HG03571 (cell line): ENCODE measurements around the gene ANKHD1.

ENCODE experiments used
- ATAC-seq: cut with Tn5 transposase; IDR thresholded peaks from one replicate; pipeline ENCODE4 v1.9.1; 2021; ENCODE audit not compliant: unreplicated experiment

ANKHD1 gene

DNA sequence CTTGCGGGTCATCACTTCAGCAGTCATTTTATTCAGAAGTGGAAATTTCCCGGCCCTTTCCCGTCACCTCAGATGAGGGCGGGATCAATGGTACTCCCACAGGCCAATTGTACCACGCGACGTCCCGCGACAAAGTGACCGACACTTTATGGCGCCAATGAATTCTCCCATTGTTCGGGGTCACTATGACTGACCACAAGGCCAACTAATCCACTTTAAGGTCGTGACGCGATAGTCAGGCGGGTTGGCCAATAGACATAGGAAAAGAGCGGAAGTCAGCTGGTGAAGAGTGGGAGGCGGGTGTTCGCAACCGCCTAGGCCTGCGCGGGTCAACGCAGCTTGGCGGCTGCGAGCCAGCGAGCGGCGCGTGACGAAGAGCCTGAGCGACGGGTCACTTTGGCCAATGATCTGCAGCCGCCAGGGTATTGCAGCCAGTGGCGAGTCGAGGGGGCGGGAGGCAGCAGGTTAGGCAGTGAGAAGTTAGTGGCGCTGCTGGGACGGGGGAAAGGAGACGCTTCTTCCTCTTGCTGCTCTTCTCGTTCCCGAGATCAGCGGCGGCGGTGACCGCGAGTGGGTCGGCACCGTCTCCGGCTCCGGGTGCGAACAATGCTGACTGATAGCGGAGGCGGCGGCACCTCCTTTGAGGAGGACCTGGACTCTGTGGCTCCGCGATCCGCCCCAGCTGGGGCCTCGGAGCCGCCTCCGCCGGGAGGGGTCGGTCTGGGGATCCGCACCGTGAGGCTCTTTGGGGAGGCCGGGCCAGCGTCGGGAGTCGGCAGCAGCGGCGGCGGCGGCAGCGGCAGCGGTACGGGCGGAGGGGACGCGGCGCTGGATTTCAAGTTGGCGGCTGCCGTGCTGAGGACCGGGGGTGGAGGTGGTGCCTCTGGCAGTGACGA lies at the start of gene ANKHD1:
TSS of gene ANKHD1 (plus strand) at position 472 of the 896 bp plus-strand sequence. CDS start at position 607, 135 bp downstream.
- peak; percentile 88 for ATAC-seq

DNA sequence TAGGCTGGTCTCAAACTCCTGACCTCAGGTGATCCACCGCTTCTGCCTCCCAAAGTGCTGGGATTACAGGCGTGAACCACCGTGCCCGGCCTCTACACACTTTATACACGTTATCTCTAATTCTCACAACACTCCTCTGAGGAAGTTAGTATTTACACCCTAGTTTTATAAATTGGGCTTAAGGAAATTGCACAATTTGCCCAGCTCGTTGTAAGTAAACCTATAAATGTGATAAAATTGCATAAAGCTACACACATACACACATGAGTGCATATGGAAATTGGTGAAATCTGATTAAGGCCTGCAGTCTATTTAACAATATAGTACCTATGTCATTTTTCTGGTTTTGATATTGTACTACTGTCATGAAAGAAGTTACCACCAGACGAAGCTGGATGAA lies 46.1 kb upstream of the ANKHD1 start:
- ATAC-seq = no peak

DNA sequence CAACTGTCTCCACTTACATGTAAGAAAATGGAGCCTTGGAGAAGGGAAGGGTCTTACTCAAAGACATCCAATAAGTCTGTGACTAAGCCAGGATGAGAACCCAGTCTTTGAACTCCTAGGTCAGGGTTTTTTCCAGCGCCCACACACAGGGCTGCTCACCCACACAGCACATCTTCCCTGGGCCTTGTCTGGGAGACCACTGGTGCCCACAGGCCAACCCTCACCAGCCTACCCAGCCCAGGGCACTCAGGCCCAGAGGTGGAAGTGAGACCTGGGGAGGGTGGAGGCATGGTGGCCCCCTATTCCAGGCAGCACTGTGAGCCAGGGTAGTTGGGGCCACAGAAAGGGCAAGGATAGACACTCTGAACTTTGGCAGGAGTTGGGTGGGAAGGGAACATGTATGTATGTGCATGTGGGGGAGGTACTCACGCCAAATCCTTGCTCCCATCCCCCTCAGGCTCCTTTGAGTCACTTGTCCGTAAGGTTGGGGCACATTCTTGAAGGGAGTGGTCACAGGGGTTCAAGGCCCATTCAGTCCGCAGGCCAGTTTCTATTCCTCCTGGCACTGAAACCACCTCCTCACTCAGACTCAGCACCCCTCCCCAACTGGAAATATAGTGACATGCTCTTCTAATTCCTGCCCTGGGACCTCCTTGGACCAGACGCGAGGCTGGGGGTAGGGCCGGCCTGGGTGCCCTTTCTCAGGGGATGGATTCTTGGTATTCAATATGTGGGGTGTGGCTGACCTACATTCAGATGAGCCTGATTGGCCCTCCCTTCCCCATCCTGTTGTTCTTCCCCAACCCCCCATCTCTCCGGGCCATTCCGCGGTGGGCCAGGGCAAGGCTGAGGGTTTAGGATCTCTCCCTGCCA lies 44.5 kb upstream of the ANKHD1 start:
- peak; percentile 25 for ATAC-seq

GRCh38 chr5:140357726-140358093 lies 43.9 kb upstream of the ANKHD1 start:
- peak; percentile 92 for ATAC-seq

DNA sequence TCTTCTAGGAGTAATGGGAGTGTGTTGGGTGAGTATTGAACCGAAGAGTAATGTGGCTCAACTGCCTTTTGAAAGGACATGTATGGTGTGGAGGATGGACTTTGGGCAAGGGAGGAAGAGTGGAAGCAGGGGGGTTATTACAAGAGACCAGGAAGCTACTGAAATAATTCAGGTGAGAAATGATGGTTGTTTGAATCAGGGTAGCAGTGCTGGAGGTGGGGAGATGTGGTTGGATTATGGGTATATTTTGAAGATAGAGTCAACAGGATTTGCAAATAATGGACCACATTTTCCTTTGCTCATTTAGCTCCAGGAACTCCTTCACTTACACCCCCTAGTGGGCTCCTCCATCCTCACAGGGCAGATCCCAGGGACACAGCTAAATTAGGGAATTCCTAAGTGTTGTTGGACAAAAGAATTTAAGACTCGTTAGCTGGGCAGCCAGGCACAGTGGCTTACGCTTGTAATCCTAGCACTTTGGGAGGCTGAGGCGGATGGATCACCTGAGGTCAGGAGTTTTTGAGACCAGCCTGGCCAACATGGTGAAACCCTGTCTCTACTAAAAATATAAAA lies 42.8 kb upstream of the ANKHD1 start:
- no peak for ATAC-seq

- no peak for ATAC-seq
Observed at GRCh38 chr5:140360101-140360500, 41.5 kb upstream of the ANKHD1 start, which contains the start of gene SLC4A9. Gene SLC4A9, plus strand, starts transcription at chr5:140360194. Its CDS starts 43 bp downstream, at chr5:140360237.

DNA sequence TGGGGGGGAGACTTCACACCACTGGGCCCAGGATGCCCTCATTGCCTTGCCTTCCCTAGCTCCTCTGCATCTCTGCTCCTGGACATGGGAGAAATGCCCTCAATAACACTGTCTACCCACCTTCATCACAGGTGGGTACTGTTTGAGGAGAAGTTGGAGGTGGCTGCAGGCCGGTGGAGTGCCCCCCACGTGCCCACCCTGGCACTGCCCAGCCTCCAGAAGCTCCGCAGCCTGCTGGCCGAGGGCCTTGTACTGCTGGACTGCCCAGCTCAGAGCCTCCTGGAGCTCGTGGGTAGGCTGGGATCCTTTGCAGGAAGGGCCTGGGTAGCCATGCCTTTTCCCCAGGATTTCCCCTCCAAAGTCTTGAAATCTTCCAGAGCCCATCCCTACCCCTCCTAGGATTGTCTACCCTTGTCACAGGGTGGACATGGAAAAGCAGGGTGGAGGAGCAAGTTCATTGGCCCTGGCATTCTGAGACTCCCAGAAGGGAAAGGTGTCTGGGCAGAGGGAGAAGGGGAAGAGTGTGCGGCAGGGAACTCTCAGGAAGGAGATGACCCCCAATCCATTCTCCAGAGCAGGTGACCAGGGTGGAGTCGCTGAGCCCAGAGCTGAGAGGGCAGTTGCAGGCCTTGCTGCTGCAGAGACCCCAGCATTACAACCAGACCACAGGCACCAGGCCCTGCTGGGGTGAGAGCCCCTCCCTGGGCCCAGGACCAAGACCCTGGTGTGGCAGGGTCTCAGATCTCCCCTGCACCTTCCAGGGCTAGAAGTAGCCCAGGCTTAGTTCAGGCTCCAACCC lies 40.8 kb upstream of the ANKHD1 start:
- ATAC-seq = no peak

DNA sequence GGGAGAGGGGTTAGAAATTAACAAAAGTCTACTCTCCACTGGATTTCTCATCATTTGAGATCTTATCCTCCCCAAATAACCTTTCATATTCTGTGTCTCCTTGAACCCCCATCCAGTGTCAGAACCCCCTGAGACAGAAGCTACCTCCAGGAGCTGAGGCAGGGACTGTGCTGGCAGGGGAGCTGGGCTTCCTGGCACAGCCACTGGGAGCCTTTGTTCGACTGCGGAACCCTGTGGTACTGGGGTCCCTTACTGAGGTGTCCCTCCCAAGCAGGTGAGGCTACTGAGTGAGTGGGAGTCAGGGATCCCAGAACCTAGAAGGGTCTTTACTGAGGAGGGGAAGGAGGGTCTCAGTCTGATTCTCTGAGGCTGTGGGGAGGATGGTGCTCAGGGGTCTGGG lies 39.7 kb upstream of the ANKHD1 start:
- ATAC-seq = no peak

DNA sequence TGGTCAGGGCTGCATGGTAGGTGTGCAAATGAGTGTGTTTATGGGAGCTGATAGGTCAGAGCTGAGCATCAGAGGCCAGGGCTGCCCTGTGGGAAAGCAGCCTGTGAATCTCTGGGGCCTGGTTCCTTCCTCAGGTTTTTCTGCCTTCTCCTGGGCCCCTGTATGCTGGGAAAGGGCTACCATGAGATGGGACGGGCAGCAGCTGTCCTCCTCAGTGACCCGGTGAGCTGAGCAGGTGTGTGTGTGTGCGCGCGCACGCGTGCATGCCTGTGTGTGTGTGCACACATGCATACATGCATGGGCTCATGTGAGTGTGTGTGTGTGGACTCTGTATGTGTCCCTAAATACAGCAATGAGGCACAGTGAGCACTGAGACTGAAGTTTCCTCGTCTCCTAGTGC lies 39.3 kb upstream of the ANKHD1 start:
- ATAC-seq = no peak

- ATAC-seq = no peak
Observed at GRCh38 chr5:140362875-140363630, 38.6 kb upstream of the ANKHD1 start.

DNA sequence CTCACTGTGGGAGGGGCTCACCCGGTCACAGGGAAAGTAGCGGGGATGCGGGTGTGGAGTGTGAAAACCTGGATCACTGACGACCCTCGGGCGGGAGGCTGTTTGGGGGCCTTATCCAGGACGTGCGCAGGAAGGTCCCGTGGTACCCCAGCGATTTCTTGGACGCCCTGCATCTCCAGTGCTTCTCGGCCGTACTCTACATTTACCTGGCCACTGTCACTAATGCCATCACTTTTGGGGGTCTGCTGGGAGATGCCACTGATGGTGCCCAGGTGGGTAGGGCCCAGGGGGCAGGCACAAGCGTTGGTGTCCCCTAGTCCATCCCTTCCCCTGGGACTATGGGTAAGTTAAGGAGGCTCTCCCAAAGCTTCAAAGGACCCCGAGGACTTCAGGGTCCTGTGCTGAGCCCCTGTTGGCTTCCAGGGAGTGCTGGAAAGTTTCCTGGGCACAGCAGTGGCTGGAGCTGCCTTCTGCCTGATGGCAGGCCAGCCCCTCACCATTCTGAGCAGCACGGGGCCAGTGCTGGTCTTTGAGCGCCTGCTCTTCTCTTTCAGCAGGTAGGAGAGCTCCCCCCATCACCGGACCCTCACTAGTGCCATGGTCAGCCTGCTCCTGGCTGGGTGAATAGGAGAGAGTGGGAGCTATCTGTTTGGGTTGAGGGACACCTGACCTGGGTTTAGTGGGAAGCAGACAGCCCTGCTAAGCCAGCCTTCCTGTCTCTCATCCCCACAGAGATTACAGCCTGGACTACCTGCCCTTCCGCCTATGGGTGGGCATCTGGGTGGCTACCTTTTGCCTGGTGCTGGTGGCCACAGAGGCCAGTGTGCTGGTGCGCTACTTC lies 37.8 kb upstream of the ANKHD1 start:
- ATAC-seq = no peak

- ATAC-seq = no peak
Observed at GRCh38 chr5:140364472-140364765, 37.2 kb upstream of the ANKHD1 start.

GRCh38 chr5:140365282-140365681 lies 36.4 kb upstream of the ANKHD1 start:
- no peak for ATAC-seq

GRCh38 chr5:140365941-140366340 lies 35.7 kb upstream of the ANKHD1 start:
- no peak for ATAC-seq

- no peak for ATAC-seq
Observed at GRCh38 chr5:140366589-140367255, 34.9 kb upstream of the ANKHD1 start.

DNA sequence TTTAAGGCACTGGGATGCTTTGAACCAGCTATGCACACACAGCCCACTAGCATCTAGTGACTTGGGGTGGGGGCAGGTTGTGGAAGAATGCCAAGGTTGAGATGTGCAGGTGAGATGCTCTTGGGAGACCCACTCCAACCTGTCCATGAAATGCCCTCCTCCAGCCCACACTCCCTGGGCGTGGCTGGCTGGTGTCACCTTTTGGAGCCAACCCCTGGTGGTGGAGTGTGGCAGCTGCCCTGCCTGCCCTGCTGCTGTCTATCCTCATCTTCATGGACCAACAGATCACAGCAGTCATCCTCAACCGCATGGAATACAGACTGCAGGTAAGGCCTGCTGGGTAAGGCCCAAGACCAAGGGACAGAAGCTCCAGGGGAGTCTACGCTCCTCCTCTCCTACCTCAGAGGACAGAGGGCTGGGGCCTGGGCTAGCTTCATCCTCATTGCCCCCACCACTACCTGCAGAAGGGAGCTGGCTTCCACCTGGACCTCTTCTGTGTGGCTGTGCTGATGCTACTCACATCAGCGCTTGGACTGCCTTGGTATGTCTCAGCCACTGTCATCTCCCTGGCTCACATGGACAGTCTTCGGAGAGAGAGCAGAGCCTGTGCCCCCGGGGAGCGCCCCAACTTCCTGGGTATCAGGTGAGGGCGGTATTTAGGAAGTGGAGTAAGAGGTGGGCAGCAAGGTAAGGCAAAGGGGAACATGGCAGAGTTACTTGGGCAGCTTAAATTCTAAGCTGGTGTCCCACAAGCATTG lies 34.2 kb upstream of the ANKHD1 start:
- ATAC-seq = no peak

GRCh38 chr5:140371356-140372151 lies 30.1 kb upstream of the ANKHD1 start:
- ATAC-seq = no peak
